Left hindlimb (tissue), 1 donor: Measurements from ENCODE around the gene PITPNB.

Experiments used
- DNase-seq: peaks from one replicate; pipeline ENCODE4 v3.0.0-alpha.2; 2018

Gene PITPNB

GRCh38 chr22:27877501-27877900, 41.6 kb downstream of the PITPNB start:
- DNase-seq = no peak

GRCh38 chr22:27876684-27877083, 42.4 kb downstream of the PITPNB start:
- no peak for DNase-seq

- no peak for DNase-seq
These were observed 43.1 kb downstream of the PITPNB start for GRCh38 chr22:27875951-27876350.

- no peak for DNase-seq
These were observed 44.3 kb downstream of the PITPNB start for GRCh38 chr22:27874764-27875163.

GRCh38 chr22:27874185-27874584, 44.9 kb downstream of the PITPNB start:
- DNase-seq = no peak

GRCh38 chr22:27873472-27873871, 45.6 kb downstream of the PITPNB start:
- no peak for DNase-seq

- DNase-seq = no peak
These were observed 46.6 kb downstream of the PITPNB start for GRCh38 chr22:27872488-27872887.

- no peak for DNase-seq
These were observed 47.6 kb downstream of the PITPNB start for GRCh38 chr22:27871306-27872014.

GRCh38 chr22:27870234-27871191, 48.5 kb downstream of the PITPNB start:
- DNase-seq = no peak

- no peak for DNase-seq
These were observed 50.2 kb downstream of the PITPNB start for GRCh38 chr22:27868732-27869282.

- DNase-seq = no peak
These were observed 50.9 kb downstream of the PITPNB start for GRCh38 chr22:27867953-27868731.

- no peak for DNase-seq
These were observed 51.7 kb downstream of the PITPNB start for GRCh38 chr22:27867085-27867952.

GRCh38 chr22:27866135-27867084, 52.6 kb downstream of the PITPNB start:
- no peak for DNase-seq

- no peak for DNase-seq
These were observed 53.6 kb downstream of the PITPNB start for GRCh38 chr22:27865496-27865895.

- no peak for DNase-seq
These were observed 55.5 kb downstream of the PITPNB start for GRCh38 chr22:27863556-27863955.

GRCh38 chr22:27863001-27863400, 56.1 kb downstream of the PITPNB start:
- DNase-seq = no peak

- no peak for DNase-seq
These were observed 59.7 kb downstream of the PITPNB start for GRCh38 chr22:27859336-27859735.

GRCh38 chr22:27858626-27859025, 60.4 kb downstream of the PITPNB start:
- no peak for DNase-seq

GRCh38 chr22:27857443-27857842, 61.6 kb downstream of the PITPNB start:
- DNase-seq = no peak

GRCh38 chr22:27856386-27856785, 62.7 kb downstream of the PITPNB start:
- no peak for DNase-seq

GRCh38 chr22:27853424-27853823, 65.6 kb downstream of the PITPNB start:
- DNase-seq = no peak
